Measurements from ENCODE around the gene GADL1.

GADL1 gene

GRCh38 chr3:30737743-30738499 lies 156.5 kb downstream of the GADL1 start:
- TF ChIP-seq RARB (CRISPR knock-in tag; IDR thresholded peaks at IDR 0.05) (no peak), CSRNP3 (CRISPR knock-in tag; IDR thresholded peaks at IDR 0.05) (no peak), SNAI2 (CRISPR knock-in tag; IDR thresholded peaks at IDR 0.05) (no peak), ZNF8 (CRISPR knock-in tag; IDR thresholded peaks at IDR 0.05) (no peak), ISL1 (CRISPR knock-in tag; IDR thresholded peaks at IDR 0.05) (no peak), ESRRG (CRISPR knock-in tag; IDR thresholded peaks at IDR 0.05) (no peak), TCF4 (CRISPR knock-in tag; IDR thresholded peaks at IDR 0.05; ENCODE audit: borderline replicate concordance) (no peak), TOX (CRISPR knock-in tag; IDR thresholded peaks at IDR 0.05; ENCODE audit: borderline replicate concordance) (no peak), ZNF565 (CRISPR knock-in tag; conservative IDR thresholded peaks at IDR 0.05; ENCODE audit: low read depth) (no peak), BACH2 (CRISPR knock-in tag; IDR thresholded peaks at IDR 0.05; ENCODE audit: borderline replicate concordance) (no peak), ZNF70 (CRISPR knock-in tag; IDR thresholded peaks at IDR 0.05) (no peak), TSHZ2 (CRISPR knock-in tag; IDR thresholded peaks at IDR 0.05) (no peak), ZC3H10 (CRISPR knock-in tag; IDR thresholded peaks at IDR 0.05) (no peak), ZFP30 (CRISPR knock-in tag; IDR thresholded peaks at IDR 0.05) (no peak), OSR1 (CRISPR knock-in tag; IDR thresholded peaks at IDR 0.05) (no peak)
- ATAC-seq: no peak

- TF ChIP-seq GLIS3 (CRISPR knock-in tag; IDR thresholded peaks at IDR 0.05) (no peak), CSDC2 (CRISPR knock-in tag; IDR thresholded peaks at IDR 0.05) (no peak), ZNF565 (CRISPR knock-in tag; conservative IDR thresholded peaks at IDR 0.05; ENCODE audit: low read depth) (no peak), POU6F1 (CRISPR knock-in tag; IDR thresholded peaks at IDR 0.05; ENCODE audit: borderline replicate concordance, low read depth) (no peak), TCF4 (CRISPR knock-in tag; IDR thresholded peaks at IDR 0.05; ENCODE audit: borderline replicate concordance) (no peak)
- ATAC-seq: no peak
Measured at GRCh38 chr3:30733696-30734095, 160.8 kb downstream of the GADL1 start.

GRCh38 chr3:30733209-30733608 lies 161.3 kb downstream of the GADL1 start:
- no peak for ATAC-seq
- TF ChIP-seq CREB5 (CRISPR knock-in tag; IDR thresholded peaks at IDR 0.05; ENCODE audit: low read depth) (no peak), PATZ1 (CRISPR knock-in tag; IDR thresholded peaks at IDR 0.05; ENCODE audit: borderline replicate concordance) (no peak)

Data from SK-N-SH treated with all-trans-retinoic acid at 6 μM for 48 hours (cell line).